Measurements from ENCODE around the gene ODAD2. TPM values are rescaled to one million over a fixed set of nuclear protein-coding genes. Genes with fewer than 3 reads are reported as not detected.

Gene ODAD2
- total RNA-seq, 4 donors from 2014 or later: not detected

GRCh38 chr10:27834476-27834875 is 164.4 kb downstream of the ODAD2 start:
- DNase-seq: no peak
- in situ Hi-C loops (cut with MboI; ENCODE audit: low sequenced_read_pairs in 4 of 4): no loop called here
- H3K36me3 ChIP-seq: no peaks in the 10 kb centered on the region
- TF ChIP-seq CTCF (IDR thresholded peaks at IDR 0.05 in 4 of 5, conservative IDR thresholded peaks at IDR 0.05 in 1 of 5) (no peak), POLR2A (IDR thresholded peaks at IDR 0.05) (no peak)
- no peak overlapping the region for H3K27ac ChIP-seq
- H3K27me3 ChIP-seq: no peaks in the 10 kb centered on the region
- no peak for ATAC-seq
- intact Hi-C loops (cut with DNase I; ENCODE audit: low total_unique reads): no loop called here
- no peak overlapping the region for H3K4me3 ChIP-seq
- no peaks in the 10 kb centered on the region for H3K9me3 ChIP-seq
- no peaks in the 10 kb centered on the region for H3K4me1 ChIP-seq

GRCh38 chr10:27833792-27834191 is 165.1 kb downstream of the ODAD2 start:
- Histone ChIP-seq H3K9me3 (no peaks in the 10 kb centered on the region), H3K27me3 (no peaks in the 10 kb centered on the region), H3K36me3 (no peaks in the 10 kb centered on the region), H3K27ac (no peak overlapping the region), H3K4me3 (no peak overlapping the region), H3K4me1 (no peaks in the 10 kb centered on the region)
- in situ Hi-C loops (cut with MboI; ENCODE audit: low sequenced_read_pairs in 4 of 4): no loop called here
- TF ChIP-seq CTCF (IDR thresholded peaks at IDR 0.05 in 4 of 5, conservative IDR thresholded peaks at IDR 0.05 in 1 of 5): no peak
- no peak for TF ChIP-seq POLR2A (IDR thresholded peaks at IDR 0.05)
- DNase-seq (no peak), ATAC-seq (no peak)
- intact Hi-C loops (cut with DNase I; ENCODE audit: low total_unique reads): no loop called here

GRCh38 chr10:27832826-27833225 is 166.1 kb downstream of the ODAD2 start:
- Histone ChIP-seq H3K36me3 (no peaks in the 10 kb centered on the region), H3K27me3 (no peaks in the 10 kb centered on the region), H3K4me1 (no peaks in the 10 kb centered on the region), H3K9me3 (no peaks in the 10 kb centered on the region), H3K4me3 (no peak overlapping the region), H3K27ac (no peak overlapping the region)
- DNase-seq (no peak), ATAC-seq (no peak)
- TF ChIP-seq CTCF (IDR thresholded peaks at IDR 0.05 in 4 of 5, conservative IDR thresholded peaks at IDR 0.05 in 1 of 5) (no peak), POLR2A (IDR thresholded peaks at IDR 0.05) (no peak)
- in situ Hi-C loops (cut with MboI; ENCODE audit: low sequenced_read_pairs in 4 of 4) (no loop called here), intact Hi-C loops (cut with DNase I; ENCODE audit: low total_unique reads) (no loop called here)

- intact Hi-C loops (cut with DNase I; ENCODE audit: low total_unique reads) (no loop called here), in situ Hi-C loops (cut with MboI; ENCODE audit: low sequenced_read_pairs in 4 of 4) (no loop called here)
- Histone ChIP-seq H3K27me3 (no peaks in the 10 kb centered on the region), H3K9me3 (no peaks in the 10 kb centered on the region), H3K36me3 (no peaks in the 10 kb centered on the region), H3K4me3 (no peak overlapping the region), H3K4me1 (no peaks in the 10 kb centered on the region), H3K27ac (no peak overlapping the region)
- TF ChIP-seq POLR2A (IDR thresholded peaks at IDR 0.05): no peak
- TF ChIP-seq CTCF (IDR thresholded peaks at IDR 0.05 in 4 of 5, conservative IDR thresholded peaks at IDR 0.05 in 1 of 5): no peak
- ATAC-seq: no peak
- DNase-seq: no peak
These were observed 172.5 kb downstream of the ODAD2 start for GRCh38 chr10:27826369-27826768.

- no peaks in the 10 kb centered on the region for H3K36me3 ChIP-seq
- ATAC-seq (no peak), DNase-seq (no peak)
- no peaks in the 10 kb centered on the region for H3K27me3 ChIP-seq
- H3K27ac ChIP-seq: no peak overlapping the region
- no peaks in the 10 kb centered on the region for H3K9me3 ChIP-seq
- intact Hi-C loops (cut with DNase I; ENCODE audit: low total_unique reads) (no loop called here), in situ Hi-C loops (cut with MboI; ENCODE audit: low sequenced_read_pairs in 4 of 4) (no loop called here)
- no peak for TF ChIP-seq POLR2A (IDR thresholded peaks at IDR 0.05)
- no peak for TF ChIP-seq CTCF (IDR thresholded peaks at IDR 0.05 in 4 of 5, conservative IDR thresholded peaks at IDR 0.05 in 1 of 5)
- no peak overlapping the region for H3K4me3 ChIP-seq
- peaks cover 0 to 5% of the 10 kb centered on the region in 2 donors for H3K4me1 ChIP-seq
These were observed 176.6 kb downstream of the ODAD2 start for GRCh38 chr10:27822301-27822700.

Data from gastrocnemius medialis (tissue), 4 donors.